GM21360 (cell line): ENCODE results near the gene SH3RF3.

Experiments used
- ATAC-seq: cut with Tn5 transposase; IDR thresholded peaks from one replicate; pipeline ENCODE4 v1.9.1; 2021; ENCODE audit warnings: mild to moderate bottlenecking, moderate library complexity; ENCODE audit not compliant: unreplicated experiment

Gene SH3RF3

DNA sequence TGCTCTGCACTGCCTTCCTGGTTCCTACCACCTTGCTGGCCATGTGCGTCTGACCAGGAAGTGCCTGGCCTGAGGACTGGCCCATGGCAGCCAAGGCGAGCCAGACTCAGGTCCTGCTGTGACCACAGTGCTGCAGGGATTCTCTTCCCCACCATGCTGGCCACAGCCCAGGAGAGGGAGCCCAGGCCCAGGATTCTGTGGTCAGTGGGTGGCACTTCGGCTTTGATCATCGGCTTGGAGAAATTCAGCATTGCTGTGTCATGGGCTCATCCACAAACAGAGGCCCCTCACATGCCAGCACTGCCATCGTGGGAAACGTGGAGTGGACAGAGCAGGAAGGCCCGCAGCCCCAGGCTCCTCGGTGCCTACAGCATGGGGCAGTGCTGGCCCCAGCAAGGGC lies 273.2 kb downstream of the SH3RF3 start:
- ATAC-seq, result no peak

DNA sequence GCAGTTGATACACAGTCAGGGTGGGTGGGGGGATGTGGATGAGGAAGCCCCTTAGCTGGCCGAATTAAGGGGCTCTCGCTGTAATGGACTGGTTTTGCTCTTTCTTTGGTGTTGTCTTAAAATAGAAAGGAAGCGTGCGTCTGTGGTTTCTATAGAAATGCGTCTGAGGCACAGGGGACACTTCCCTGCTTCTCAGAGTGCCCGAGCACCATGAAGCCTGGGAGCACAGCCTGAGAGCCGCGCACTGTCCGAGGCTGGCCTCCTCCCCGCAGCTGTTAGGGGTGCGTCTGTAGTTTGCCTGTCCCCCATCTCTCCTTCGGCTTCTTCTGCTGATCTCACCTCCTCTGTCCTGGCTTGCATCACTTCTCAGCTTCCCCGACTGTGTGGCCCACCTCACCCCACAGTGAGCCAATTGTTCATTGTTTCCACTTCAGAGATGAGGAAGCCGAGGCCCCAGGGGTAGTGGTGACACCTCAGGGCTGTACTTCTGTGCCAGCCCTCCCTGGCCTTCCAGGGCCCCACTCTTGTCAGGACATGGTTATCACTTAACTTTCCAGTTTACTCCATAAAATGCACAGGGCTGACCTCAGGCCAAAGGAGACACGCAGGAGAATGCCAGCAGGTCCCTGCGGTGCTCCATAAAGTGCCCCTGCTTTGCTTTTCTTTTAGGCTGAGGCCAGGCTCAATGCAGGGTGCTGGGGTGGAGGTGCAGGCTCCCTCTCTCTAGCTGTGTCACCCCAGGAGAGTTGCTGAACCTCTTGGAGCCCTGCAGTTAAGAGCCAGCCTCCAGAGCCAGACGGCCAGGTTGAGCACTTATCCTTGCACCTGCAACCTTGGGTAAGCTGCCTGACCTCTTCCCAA lies 274.2 kb downstream of the SH3RF3 start:
- ATAC-seq, result no peak

DNA sequence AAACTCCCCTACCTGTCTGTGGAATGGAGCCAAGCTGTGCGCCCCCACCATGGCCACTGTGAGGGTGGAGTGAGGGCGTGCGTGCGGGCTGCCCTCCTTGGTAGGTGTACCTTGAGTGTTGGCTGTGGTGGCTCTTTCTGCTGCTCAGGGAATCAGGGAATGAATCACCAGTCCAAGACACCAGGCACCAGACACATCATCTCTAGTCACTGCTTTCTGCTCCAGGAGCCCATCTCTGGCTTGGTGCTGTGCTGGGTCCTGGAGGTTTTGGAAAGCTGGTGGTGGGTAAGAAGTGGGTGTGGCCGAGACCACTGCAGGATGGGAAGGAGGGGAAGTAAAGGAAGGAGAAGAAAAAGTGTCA lies 274.8 kb downstream of the SH3RF3 start:
- no peak for ATAC-seq

DNA sequence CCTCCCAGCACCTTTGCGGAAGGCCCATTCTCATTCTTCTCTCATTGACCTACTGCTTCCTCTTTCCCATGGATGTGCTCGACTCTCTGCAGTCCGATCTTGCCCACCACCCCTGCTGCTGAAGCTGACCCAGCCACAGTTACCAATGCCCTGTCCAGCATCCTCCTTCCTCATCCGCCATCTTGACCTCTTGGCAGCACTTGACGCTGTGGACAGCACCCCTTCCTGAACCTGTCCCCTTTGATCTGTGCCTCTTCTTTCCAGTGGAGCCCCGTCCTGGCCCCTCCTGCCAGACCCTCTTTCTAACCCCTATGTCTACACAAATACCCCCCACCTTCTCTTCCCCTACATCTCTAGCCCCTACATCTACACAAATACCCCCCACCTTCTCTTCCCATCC lies 275.7 kb downstream of the SH3RF3 start:
- no peak for ATAC-seq

DNA sequence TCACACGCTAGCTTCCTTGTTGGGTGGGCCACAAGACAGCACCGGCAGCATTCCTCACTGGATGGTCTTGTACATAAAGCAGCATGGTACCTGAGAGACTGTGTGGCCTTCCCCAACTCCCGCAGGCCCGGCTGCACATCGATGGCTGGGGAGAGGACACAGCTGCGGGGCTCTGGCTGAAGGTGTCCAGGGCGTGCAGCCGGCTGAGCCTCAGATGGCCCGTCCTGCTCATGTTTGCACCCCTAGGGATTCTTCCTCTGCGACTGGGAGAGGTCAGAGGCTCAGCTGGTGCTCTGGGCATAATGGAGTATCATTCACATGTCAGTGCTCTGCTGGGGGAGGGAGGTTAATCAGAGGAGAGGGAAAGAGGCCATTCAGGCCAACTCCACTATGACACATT lies 276.9 kb downstream of the SH3RF3 start:
- ATAC-seq, result no peak

DNA sequence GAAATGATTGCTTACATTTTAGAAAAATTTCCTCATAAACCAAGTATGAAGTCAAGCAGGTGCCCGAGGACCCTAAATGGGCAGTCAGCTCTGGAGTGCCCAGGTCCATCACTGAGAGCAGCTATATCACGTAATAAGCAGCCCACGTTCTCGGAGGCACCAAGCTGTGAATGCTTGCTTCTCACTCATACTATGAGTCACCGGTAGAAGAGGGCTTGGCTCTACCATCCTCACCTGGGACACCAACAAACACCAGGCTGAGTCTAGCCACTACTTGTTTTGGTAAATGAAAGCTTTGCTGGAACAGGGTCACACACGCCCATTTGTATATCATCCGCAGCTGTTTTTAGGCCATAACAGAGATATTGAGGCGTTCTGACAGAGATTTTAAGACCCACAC lies 277.3 kb downstream of the SH3RF3 start:
- no peak for ATAC-seq

DNA sequence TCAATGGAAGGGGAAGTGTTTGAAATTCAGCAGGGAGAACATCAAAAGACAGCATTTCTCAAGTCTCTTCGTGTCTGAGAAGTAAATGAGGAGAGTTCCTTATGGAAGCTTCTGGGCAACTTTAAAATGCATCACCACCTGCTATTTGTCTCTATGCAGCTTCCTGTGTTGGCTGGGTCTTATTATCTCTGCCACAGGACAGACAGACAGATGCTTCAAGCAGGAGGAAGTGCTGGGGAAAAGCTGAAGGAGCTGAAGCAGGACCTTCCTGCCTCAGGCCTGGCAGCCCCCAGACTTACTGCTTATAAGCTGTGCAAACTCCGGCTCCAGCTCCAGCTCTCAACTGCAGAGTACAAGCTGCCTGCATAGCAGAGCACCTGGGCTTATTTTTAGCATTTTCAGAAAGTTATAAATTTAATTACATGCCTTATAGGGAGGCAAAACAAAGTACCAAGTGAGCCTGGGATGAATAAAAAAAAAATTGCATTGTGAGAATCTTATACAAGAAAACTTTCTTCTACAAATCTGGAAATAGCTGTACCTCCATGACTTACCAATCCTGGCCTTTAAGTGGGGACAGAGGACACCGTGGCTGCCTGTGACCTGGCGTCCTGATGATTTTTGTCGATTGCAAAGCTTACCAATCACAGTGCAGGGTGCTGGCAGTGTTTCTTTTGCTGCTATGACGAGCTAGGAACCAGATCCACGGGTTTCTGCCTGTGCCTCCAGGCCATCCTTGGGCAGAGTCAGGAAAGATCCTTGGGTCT lies 278.5 kb downstream of the SH3RF3 start:
- no peak for ATAC-seq

DNA sequence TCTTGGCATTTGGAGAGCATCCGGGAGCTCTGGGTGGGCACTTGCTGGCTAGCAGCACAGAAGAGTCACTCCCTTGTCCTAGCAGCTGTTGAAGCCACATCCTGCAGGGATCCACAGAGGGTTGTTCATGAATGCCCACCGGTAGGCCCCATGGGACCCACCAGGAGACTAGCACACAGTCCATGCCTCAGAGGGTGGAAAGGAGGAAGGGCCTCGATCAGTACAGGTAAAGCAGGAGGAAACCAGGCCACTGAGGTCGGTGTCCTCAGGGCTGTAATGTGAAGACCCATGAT lies 279.0 kb downstream of the SH3RF3 start:
- ATAC-seq, result no peak

DNA sequence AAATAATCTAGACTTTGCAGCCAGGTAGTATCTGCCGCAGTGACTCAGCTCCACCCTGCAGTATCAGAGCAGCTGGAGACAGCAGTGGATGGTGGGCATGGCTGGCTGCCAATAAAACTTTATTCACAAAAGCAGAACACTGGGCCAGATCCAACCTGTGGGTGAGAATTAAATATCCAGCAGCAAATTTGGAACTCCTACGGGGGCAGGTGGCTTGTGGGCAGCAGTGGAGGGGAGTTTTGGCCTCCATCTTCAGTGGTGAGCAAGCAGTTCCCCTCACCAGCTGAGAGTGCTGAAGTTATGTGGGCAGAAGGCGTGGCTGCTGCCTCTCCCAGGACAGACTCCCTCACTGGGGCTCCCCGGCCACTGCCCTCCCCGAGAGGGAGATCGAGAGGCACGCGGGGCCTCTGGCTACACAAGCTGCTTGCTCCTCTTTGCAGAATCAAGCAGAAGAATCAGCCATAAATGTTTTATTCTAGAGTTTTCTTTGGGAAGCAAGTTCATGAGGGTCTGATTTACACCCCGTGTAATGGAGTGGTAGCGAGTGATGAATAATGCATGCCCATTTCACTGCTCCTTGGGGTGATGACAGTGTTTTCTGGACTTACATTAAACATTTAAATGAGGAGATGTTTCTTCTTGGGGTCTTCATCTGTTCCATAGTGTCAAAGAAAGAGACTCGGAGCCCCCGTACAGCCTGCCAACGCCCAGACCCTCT lies 280.5 kb downstream of the SH3RF3 start:
- no peak for ATAC-seq

DNA sequence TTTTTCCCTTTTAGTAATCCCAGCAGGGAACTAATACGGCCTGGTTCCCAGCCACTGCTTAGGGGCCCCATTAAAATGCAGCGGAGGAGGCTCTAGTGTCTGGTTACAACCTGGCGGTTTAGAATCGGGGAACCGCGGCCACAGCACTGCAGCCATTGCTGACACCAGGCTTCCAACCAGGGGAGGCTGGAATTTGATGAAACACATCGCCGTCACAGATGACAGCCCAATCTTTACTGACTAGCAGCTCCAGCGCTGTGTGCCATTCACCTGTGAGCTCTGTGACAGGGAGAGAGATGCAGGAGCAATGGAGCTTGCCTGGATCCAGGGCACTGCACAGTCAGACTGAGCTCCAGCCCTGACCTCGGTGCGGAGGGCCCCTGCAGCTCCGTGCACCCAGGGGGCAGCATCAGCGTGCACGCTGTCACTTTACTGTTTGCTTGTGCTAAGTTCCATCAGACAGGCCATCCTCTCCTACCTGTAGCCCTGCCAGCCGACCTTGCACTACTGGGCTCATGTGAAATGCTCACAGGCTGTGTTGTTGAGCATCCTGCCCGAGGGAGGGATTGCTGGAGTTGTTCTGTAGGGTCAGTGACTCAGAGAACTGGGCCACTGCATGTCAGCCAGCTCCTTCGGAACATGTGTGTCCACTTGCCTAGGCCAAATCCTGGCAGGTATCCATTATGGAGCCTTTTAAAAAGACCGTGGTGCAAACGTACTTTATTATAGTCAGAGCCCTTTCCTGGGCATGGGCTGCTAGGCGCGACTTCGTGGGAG lies 281.2 kb downstream of the SH3RF3 start:
- no peak for ATAC-seq

DNA sequence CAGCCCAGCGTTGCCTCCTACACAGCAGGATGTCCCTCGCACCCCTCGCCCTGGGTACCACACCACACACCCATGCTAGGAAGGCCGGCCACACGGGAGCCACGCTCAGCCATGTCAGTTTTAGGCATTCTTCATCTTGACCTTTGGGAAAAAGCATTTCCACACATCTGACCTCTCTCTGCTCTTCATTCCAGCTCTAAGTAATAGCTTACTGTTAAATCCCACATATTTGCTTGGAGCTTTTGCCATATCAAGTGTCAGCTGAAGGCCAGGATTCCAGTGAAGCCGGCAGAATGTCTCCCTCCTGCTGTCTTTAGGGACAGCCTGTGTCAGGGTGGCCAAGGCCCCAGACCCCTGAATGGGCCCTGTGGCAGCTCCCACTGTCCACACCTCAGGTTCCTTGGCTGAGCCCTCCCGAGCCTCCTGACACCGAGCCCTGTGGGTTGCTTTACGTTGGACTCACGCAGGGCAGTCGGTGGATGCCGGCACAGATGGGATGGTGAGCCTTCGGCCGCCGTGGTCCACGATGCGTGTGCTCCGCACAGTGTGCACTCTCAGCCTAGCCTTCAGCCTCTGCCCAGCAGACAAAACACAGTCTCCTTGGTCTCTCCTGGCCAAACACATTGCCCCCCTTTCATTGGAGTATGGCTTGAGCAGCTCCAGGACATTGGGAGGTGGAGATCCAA lies 282.8 kb downstream of the SH3RF3 start:
- ATAC-seq, result no peak

DNA sequence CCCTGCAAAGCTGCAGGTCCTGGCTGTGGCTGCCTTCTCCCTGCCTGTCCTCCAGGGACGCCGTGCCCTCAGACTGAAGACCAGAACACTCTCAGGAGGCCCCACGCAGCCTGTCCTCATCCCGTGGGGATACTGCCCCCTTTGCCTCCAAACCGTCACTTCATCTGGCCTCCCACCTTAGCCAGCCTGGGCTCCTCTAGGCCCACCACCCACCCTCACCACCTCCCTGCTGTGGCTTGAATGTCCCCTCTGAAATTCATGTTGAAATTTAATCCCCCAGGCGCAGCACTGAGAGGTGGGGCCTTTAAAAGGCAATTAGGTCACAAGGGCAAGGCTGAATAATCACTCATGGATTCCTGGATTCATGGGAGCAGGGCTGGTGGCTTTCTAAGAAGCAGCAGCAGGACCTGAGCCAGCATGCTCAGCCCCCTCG lies 286.6 kb downstream of the SH3RF3 start:
- ATAC-seq, result no peak

DNA sequence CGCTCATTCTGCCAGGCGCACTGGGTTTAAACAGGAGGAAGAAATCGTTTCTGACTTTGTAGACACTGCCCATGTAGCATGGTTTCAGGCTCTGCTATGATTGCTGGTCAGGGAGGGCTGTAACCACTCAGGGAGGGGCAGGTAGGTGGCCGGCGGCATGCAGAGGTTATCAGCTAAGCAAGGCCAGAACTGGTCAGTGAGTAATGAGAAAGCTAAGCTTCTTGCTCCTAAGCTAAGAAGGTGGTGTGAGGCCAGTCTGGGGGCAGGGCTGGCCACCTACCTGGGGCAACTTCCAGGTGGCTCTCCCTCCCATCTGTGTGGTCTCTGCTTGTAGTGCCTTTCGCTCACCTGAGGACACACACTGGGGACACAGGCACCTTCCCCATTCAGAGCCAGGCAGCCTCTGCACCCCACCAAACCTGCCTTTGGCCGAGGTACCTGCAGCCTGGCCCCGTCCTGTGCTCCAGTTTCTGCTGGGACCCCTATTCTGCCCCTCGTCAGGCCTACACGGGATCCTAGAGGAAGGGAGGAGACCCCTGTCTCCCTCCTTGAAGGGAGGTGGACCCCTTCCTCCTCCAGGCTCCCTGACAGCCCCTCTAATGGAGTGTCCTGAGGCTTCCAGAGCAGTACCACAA lies 288.8 kb downstream of the SH3RF3 start:
- no peak for ATAC-seq

DNA sequence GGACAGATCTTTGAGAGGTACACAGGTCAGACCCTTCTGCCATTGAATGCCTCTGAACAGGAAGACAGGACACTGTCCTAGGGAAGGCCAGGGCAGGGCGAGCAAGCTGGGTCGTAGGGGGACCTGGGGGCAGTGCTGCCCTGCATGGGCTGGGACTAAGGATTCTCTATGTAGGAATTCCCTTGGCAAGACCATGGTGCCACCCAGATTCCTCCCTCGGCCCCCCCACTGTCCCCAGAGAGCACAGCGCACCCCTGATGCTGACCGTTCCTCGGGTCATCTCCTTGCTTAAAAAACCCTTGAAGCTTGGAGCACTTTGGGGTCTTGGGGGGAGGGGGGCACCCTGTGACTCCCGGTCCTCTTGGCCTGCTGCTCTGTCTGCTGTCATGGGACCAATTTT lies 289.7 kb downstream of the SH3RF3 start:
- no peak for ATAC-seq

DNA sequence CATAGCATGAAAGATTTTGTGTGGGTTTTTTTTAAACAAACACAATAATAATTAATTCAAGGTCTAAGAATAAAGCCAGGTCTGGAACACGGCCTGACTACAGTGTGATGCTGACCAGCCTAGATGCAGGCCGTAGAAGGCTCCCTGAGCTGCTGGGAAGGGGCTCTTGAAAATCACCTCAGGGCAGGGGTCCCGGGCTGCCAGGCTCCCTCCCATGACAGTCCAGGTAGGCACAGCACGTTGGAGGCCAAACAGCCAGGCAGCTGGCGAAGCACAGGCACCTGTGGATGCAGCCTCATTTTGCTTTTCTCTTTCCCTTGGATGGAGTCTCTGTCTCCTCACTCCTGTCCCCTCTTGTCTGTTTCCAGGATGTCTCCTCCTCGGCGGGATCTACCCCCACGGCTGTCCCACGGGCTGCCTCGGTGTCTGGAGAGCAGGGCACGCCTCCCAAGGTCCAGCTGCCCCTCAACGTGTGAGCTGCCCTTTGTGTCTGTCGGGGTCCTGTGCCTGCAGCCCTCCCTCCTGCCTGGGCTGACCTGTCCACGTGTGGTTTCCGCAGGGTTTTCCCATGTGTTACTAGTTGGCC lies 290.3 kb downstream of the SH3RF3 start:
- ATAC-seq, result no peak

DNA sequence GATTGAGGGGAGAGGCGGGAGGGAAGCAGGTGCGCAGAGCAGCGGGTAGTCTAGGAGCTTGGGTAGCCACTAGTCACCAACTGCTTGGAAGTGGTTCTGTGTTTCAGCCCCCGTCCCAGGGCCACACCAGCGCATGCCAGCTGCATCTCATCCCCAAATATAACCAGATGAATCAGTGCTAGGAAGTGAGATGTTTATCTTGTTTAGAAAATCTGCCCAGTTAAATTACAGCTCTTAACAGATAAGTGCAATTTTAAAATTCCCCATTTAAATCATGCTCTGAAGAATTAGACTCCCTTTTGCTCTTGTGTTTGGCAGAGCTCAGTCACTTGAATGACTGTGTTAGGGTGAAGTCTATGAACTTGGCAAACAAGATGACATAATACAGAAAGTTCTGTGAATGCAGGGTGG lies 291.0 kb downstream of the SH3RF3 start:
- no peak for ATAC-seq

DNA sequence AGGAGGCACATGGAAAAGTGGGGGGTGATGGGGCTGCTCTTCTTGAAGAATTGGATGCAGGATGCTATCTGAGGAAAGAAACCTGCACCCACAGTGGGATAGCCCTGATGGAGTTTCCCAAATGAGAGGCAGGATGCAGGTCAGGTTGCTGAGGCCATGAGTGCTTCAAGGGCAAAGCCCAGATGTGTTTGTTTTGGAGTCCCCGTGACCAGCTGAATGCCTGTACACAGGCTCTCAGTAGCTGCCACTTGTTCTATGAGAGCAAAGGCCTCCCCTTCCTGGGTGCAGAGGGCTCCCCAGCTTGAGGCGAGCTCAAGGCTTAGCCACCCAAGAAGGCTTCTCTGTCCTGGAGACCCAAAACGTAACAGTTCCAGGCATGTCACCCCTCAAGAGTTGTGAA lies 292.1 kb downstream of the SH3RF3 start:
- no peak for ATAC-seq

DNA sequence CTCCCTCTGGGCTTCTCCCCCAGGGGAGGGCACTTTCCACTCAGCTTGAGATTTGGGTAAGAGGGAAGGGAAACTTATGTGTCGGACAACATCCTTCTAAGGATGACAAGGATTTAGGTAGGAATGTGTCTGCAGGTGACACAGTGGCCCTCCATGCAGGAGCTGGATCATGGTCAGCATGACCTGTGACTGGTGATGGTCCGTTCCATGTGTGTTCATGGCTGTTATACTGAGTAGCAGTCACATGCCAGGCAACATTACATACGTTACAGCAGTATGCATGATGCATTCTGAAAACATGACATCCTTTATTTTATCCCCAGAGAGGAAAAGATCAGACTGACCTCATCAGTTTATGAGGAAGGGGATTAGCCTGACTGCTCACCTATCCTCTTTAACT lies 292.6 kb downstream of the SH3RF3 start:
- ATAC-seq, result no peak

DNA sequence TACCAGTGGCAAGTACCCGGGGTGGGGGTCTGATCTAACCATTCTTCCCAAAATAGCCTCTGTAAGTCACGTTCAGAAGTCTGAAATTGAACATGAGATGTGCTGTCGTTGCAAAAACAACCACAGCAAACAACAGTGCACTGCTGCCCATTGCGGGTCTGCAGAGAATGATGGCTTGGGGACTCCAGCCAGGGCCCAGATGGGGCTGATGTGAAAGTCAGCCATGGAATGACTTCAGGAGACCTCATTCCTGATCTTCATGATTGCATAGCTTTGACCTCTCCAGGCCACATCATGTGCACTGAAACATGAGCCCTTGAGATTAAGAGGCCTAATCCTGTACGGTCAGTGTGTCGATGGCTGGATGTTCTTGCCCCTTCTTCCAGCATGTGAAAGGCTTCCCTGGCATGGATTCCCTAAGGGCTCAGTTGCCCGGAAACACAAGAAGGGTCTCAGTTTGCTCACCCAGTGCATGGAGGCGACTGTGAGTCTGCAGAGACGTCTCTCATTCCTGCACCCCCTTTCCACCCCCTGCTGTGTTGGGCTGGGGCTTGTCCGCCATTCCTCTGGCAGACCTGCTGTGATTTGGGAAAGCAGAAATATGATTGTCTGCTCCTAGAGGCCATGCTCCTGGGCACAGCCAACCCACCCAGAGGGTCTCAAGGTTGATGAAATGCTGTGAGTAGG lies 293.2 kb downstream of the SH3RF3 start:
- no peak for ATAC-seq
